HG03159 (cell line): ENCODE measurements around the gene FIGLA.
"Not testable (repeated sequence)": the region's sequence is repeated elsewhere in the genome, so short reads cannot be mapped to it uniquely, and the experiment has no call there.

Source experiments
- ATAC-seq: cut with Tn5 transposase; IDR thresholded peaks from one replicate; pipeline ENCODE4 v1.9.1; 2021; ENCODE audit warnings: mild to moderate bottlenecking, moderate library complexity; ENCODE audit not compliant: unreplicated experiment

The FIGLA gene

DNA sequence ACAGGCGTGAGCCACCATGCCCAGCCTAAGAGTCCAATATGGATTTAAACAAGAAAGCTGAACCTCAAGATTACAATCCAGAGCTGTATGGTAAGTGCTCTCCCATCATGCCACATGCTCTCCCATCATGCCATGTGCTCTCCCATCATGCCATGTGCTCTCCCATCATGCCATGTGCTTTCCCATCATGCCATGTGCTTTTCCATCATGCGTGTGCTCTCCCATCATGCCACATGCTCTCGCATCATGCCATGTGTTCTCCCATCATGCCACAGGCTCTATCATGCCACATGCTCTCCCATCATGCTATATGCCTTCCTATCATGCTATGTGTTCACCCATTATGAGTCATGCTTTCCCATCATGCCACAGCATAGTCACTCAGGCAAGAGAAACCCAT lies 43.2 kb downstream of the FIGLA start:
- ATAC-seq, result no peak

DNA sequence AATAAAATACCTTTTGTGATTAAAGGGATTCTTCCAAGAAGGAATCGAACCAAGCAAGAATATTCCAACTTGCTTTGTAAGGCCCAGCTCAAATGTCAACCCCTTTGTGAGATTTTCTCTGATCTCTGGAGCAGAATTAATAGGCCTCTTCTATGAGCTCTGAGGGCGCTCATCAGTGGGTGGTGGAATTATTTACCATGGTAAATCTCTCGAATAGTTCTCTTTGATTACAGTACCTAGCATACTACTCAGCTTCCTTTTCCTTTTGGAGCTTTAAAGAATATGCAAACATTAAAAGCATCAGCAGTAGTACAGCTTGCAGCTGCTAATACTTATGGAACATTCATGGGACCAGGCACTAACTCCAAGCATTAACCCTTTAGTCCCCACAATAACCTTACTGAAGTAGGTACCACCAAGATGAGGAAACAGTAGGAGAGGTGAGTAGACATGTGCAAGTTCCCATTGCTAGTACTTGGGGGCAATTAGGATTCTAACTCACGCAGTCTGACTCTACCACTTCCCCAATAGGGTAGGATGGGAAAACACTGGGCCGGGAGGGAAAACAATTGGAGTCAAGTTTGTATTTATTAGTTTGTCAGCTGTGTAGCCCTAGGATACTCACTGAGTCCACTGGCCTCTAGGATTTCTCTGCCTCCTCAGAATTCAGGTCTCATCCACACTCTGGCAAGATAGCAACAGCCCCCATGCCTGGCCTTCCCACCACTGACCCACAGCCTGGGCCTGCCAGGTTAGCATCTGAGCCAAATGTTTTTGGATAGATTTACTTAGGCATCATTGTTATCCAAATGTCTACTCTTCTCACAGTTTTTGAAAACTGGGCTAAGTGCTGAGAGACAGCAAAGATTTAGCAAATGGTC lies 44.1 kb downstream of the FIGLA start:
- ATAC-seq, result no peak

DNA sequence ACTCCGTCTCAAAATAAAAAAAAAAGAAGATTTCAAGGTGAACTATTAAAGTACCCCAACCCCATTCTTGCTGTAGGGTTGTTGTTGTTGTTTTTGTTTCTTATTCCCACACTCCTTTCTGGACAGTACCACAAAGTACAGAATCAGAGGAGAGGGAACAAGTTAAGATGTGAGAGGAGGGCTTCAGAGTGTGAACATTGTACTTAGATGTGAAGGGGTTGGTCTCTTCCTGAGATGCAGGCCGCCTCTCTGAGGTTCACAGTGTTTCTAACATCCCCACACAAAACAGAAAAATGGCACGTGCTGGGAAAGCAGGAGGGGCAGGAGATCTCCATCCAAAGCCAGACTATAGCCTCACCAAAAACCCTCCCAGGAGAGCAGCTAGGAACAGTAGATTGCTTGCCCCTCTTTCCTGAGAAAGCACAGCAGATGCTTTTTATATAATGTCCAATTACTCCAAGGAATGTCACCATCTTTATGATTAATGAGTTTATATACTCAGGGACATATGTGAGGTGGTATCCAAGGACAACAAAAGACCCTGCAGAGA lies 45.1 kb downstream of the FIGLA start:
- ATAC-seq, result no peak

- ATAC-seq, result no peak
These were observed 46.0 kb downstream of the FIGLA start for GRCh38 chr2:70744397-70744796.

- no peak for ATAC-seq
These were observed 46.8 kb downstream of the FIGLA start for GRCh38 chr2:70743677-70744076.

GRCh38 chr2:70743068-70743467 lies 47.4 kb downstream of the FIGLA start:
- no peak for ATAC-seq

DNA sequence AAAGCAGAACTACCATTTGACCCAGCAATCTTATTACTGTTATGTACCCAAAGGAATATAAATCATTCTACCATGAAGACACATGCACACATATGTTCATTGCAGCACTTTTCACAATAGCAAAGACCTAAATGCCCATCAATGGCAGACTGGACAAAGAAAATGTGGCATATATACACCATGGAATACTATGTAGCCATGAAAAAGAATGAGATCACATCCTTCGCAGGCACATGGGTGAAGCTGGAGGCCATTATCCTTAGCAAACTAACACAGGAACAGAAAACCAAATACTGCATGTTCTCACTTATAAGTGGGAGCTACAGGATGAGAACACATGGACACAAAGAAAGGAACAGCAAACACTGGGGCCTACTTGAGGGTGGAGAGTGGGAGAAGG lies 51.0 kb downstream of the FIGLA start:
- not testable (repeated sequence) for ATAC-seq

GRCh38 chr2:70738159-70738558 lies 52.3 kb downstream of the FIGLA start:
- no peak for ATAC-seq

GRCh38 chr2:70735071-70735470 lies 55.4 kb downstream of the FIGLA start:
- ATAC-seq, result no peak

- ATAC-seq, result no peak
These were observed 56.7 kb downstream of the FIGLA start for GRCh38 chr2:70733646-70734180.

DNA sequence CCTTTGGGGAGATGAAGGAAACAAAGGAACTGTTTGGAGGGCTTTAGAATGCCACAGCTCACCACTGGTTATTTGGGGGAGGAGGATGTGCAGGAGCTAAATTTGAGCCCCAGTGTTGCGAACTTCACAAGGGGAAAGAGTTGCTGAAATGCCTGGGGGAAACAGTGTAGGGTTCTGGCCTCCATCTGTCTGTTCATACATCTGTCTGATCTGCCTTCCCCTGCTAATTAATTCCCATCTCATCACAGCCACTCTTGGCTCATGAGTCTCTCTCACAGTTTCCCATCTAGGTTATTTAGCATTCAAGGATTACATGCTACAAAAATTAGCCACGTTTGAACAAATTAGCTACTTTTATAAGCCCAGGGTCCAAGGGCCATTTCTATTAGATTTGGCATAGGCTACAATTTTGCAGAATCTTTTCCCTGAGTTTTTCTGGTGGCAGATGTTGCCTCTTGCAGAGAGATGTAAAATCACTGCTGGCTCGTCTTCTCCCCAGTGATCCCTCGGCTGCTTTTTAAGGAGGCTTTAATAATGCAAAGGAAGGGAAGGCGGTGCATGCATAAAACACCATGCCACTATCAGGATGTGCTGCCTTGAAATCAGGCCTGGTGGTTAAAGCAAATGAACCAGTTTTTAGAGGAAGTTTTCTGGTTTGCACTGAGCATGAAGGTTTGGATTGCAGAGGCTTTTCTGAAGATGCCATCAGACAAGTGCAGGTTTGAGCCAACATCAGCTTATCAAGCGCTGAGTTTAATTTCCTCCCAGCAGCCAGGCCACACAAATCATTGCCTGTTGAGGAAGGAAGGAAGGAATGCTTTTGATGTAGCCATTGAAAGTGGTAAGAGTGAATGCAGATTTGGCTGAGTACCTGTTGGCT lies 57.4 kb downstream of the FIGLA start:
- no peak for ATAC-seq

- ATAC-seq, result no peak
These were observed 59.7 kb downstream of the FIGLA start for GRCh38 chr2:70730730-70731129.

DNA sequence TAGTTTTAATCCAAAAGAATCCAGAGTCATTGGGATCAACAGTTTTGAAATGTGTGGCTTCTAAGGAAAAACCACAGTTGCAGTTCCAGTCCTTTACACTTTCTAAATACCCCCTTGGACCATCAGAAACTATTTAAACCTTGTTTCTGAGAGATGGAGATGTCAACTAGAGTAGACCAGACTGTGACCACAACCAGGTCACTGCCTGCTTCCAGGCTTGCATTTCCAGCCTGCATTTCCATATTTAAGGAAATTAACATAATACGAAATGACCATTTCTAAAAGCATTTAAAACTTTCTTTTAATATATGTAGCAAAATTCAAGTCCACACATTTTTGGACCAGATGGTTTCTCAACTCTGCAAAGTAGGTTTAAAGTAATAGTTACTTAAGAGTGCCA lies 60.8 kb downstream of the FIGLA start:
- ATAC-seq, result no peak

- no peak for ATAC-seq
These were observed 62.3 kb downstream of the FIGLA start for GRCh38 chr2:70728128-70728527.
